Skin epidermis (tissue), 12 donors: ENCODE measurements around the gene ATP8A1.

Experiments
- H3K27ac ChIP-seq, 21 experiments: fragments of 200-600 bp; sonication (generic) in 11 of 21; one replicate each; pipeline ENCODE4 v1.5.0; 2020; ENCODE audit warnings: mild to moderate bottlenecking in 3 of 21, inconsistent platforms in 2 of 21, moderate library complexity in 2 of 21
- H3K4me3 ChIP-seq, 7 experiments: fragments of 200-600 bp; sonication (generic) in 2 of 7; one replicate each; pipeline ENCODE4 v1.5.0; 2020; ENCODE audit warnings: inconsistent platforms in 2 of 7, mild to moderate bottlenecking in 2 of 7, moderate library complexity in 1 of 7

The ATP8A1 gene

GRCh38 chr4:42632653-42633382 lies 24.1 kb downstream of the ATP8A1 start:
- Histone ChIP-seq H3K4me3 (no peak overlapping the region), H3K27ac (no peak overlapping the region)

DNA sequence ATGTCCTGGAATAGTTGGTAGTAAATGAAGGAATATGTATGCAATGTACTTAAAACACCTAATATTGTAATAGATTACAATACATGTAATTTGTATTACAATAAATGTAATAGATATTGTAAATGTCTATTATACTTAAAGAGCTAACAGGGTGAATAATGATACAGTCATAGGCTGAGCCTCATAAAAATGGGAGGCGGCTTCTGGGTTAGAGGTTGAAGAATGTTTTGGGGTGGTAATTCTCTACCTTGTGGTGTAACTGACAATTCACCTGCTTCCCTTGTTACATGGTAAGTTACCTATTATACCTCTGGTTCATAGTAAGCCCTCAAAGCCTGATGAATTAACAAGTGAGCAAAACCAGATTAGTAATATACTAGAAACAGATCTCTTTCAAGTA lies 26.0 kb downstream of the ATP8A1 start:
- no peak overlapping the region for H3K4me3 ChIP-seq
- no peak overlapping the region for H3K27ac ChIP-seq

DNA sequence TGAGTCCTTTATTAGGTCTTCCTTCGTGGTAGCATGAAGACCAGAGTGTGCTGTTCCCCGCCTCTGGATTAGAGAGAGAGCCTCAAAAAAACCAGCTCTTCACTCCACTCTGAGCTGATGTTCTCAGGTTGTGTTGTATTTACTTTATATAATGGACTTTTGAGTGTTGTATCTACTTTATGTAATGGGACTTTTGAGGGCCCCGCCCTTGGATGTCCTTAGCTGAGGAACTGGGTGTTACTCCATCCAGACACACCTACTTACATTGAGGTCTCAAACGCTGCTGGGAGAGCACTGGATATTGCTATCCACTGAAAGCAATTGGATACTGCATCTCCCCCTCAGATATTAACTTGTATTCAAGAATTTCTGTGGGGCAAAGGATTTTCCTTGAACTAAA lies 28.2 kb downstream of the ATP8A1 start:
- H3K27ac ChIP-seq, result no peak overlapping the region

GRCh38 chr4:42627885-42628646 lies 28.8 kb downstream of the ATP8A1 start:
- H3K4me3 ChIP-seq, result no peak overlapping the region
- H3K27ac ChIP-seq, result no peak overlapping the region

More for the DNA sequence above, 28.2 kb downstream of the ATP8A1 start:
- no peak overlapping the region for H3K4me3 ChIP-seq

DNA sequence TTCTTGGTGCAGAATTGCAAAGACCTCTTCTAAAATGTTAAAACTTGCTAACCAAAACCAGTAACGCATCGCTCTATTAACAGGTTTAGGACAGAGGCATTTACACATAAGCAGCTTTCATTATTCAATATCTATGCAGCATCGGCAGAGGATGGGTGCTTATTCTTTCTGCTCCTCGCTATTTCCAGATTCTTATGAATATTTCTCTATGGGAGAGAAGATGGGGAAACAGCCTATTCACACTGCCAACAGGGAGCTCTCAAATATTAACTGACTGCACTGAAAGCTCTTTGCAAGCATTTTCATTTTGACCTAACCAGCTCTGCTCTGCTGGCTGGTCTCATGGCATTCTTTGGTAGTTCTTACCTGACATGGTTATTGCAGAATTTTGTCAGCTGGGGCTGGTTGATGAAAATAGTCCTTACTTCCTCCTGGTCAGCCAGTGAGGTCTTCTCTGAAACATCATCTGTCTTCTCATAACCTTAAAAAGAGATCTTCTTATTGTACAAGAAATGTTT lies 30.2 kb downstream of the ATP8A1 start:
- no peak overlapping the region for H3K4me3 ChIP-seq
- H3K27ac ChIP-seq, result no peak overlapping the region

DNA sequence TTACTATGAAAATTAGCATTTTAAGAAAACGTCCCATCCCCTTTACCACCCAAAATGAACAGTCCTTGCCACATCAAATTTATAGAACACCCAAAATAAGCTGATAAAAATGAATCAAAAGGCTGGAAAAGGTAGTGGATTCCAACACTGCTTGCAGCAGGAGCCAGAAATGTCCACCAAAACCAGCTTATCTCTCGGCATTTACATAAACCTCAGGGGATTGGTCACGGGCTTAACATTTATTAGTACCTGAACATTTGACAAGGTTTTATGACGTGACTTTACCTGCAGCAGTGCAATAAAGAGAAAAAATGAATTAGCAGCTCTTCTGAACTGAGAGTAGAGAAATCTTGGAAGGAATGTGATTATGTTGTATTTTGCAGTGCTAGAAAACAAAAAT lies 31.6 kb downstream of the ATP8A1 start:
- no peak overlapping the region for H3K4me3 ChIP-seq
- no peak overlapping the region for H3K27ac ChIP-seq

DNA sequence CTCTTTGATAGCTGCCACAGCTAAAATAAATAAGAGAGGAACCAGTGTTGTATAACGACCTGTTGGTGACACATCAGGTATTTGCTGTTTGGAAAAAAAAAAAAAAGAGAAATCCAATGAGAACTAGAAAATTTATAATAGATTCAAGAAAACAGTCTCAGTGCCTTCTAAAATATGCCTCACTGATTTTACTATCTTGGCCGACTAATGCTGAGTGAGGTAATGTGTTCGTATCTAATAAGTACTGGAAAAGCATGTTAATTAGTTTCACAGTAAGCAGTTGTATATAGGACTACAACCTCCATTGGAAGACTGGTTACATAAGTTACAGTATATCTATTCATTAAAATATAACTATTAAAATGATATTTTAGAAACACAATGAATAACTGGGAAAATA lies 32.4 kb downstream of the ATP8A1 start:
- H3K27ac ChIP-seq, result no peak overlapping the region
- H3K4me3 ChIP-seq, result no peak overlapping the region

DNA sequence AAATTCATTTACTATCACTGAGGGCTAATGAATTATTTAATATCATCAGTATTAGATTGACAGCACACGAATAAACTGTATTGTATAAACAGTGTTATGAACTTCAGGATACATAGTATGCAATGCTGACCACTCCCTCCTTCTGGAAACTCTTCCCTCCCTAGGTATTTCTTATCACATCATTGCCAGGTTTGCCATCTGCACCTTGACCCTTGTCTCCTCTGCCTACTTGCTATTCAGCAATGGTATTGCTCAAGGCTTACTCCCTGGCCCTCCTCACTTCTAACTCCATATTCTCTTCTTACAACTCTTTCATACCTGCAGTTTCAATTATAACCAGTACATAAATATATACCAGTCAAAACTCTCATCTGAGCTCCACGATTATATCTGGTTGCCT lies 38.9 kb downstream of the ATP8A1 start:
- Histone ChIP-seq H3K4me3 (no peak overlapping the region), H3K27ac (no peak overlapping the region)

- H3K27ac ChIP-seq, result no peak overlapping the region
- H3K4me3 ChIP-seq, result no peak overlapping the region
These were observed 39.9 kb downstream of the ATP8A1 start for GRCh38 chr4:42617030-42617429.

- Histone ChIP-seq H3K4me3 (no peak overlapping the region), H3K27ac (no peak overlapping the region)
These were observed 40.3 kb downstream of the ATP8A1 start for GRCh38 chr4:42616572-42616971.

- Histone ChIP-seq H3K4me3 (no peak overlapping the region), H3K27ac (no peak overlapping the region)
These were observed 41.7 kb downstream of the ATP8A1 start for GRCh38 chr4:42615131-42615763.

DNA sequence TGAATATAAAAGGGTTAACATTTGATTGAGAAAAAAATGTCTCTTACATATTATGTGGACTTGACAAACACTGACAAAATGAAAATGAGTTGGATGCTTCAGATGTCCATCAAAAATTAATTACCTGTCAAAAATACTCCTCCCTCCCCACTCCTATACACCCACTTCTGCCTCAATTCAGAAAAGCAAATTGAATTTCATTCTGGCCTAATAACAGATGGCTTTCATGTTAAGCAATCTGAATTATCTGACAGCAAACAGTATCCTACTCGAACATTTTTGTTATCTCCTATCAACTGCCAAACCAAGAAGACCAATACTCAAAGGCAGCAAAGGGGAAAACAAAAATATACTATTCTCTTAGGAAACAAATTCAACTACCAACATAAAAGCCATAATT lies 44.0 kb downstream of the ATP8A1 start:
- H3K27ac ChIP-seq, result no peak overlapping the region
- no peak overlapping the region for H3K4me3 ChIP-seq

- H3K27ac ChIP-seq, result no peak overlapping the region
These were observed 46.0 kb downstream of the ATP8A1 start for GRCh38 chr4:42610941-42611340.

DNA sequence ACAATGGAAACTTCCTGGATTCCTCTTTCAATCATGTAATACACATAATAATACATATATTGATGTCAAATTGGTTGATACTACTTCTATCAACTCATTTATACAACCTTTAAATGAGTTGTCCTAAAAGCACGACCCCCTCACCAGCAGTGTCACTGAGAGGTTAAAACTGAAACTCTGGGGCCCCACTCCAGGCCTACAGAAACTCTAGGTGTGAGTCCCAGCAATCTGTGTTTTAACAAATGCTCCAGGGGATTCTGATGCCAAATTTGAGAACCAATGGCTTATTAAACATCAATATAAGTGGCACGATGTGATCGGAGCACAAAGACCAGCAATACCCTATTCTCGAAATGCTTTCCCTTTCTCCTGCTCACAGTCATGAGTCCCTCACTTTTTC lies 47.9 kb downstream of the ATP8A1 start:
- Histone ChIP-seq H3K4me3 (no peak overlapping the region), H3K27ac (no peak overlapping the region)

More at GRCh38 chr4:42610941-42611340, 46.0 kb downstream of the ATP8A1 start:
- no peak overlapping the region for H3K4me3 ChIP-seq

GRCh38 chr4:42608551-42608950 lies 48.4 kb downstream of the ATP8A1 start:
- Histone ChIP-seq H3K4me3 (no peak overlapping the region), H3K27ac (no peak overlapping the region)

DNA sequence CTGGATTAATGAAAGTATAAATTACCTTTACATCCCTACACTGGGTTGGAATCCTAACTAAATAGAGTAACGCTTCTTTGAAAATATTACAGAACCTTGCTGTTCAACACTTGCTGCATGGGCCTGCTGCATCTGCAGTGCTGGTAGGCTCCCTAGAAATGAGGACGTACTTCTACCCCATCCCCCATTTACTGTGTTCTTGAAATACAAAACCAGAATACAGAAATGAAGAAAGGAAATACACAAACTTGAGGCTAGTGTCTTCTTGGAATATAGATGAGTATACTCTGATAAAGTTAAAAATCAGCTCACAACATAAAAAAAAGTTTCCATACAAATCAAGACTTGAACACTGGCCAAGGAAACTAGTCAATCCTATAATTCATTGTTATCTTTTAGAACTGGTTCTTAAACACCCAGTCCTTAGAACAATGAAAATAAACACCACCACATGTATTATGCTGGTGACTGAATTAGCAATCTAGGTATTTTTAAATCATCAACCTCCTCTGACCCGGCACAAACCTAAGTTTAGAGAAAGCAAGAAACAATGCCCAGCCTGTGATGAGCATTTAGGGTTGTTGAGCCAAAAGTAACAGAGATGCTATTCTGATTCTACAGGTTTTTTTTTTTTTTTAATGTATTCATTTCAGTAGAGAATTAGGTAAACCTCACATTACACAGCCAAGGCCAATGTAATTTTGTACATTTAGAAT lies 49.7 kb downstream of the ATP8A1 start:
- Histone ChIP-seq H3K27ac (no peak overlapping the region), H3K4me3 (no peak overlapping the region)

GRCh38 chr4:42605264-42605663 lies 51.6 kb downstream of the ATP8A1 start:
- Histone ChIP-seq H3K4me3 (no peak overlapping the region), H3K27ac (no peak overlapping the region)

DNA sequence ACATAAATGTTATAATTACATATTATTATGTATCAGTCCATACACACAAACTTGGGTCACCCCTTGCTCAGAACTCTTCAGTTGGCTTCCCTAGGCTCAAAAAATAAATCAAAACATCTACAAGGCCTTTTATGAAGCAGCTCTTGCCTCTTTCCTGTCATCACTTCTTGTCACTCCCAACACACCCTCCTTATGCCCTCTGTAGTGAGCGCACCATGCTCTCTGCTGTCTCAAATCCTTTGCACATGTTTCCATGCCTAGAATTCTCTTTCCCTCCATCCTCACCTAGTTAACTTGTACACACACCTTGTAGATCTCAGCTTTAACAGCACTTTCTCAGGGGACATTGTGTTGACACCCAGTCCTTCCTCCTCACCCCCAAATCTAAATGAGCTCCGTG lies 53.0 kb downstream of the ATP8A1 start:
- no peak overlapping the region for H3K4me3 ChIP-seq
- no peak overlapping the region for H3K27ac ChIP-seq

GRCh38 chr4:42600578-42600977 lies 56.3 kb downstream of the ATP8A1 start:
- Histone ChIP-seq H3K27ac (no peak overlapping the region), H3K4me3 (no peak overlapping the region)

GRCh38 chr4:42596918-42597317 lies 60.0 kb downstream of the ATP8A1 start:
- Histone ChIP-seq H3K4me3 (no peak overlapping the region), H3K27ac (no peak overlapping the region)
